ENCODE measurements around the gene GPR107.

GRCh38 chr9:130142641-130143040 is 88.9 kb downstream of the GPR107 start:
- TF ChIP-seq, protein P1, sequence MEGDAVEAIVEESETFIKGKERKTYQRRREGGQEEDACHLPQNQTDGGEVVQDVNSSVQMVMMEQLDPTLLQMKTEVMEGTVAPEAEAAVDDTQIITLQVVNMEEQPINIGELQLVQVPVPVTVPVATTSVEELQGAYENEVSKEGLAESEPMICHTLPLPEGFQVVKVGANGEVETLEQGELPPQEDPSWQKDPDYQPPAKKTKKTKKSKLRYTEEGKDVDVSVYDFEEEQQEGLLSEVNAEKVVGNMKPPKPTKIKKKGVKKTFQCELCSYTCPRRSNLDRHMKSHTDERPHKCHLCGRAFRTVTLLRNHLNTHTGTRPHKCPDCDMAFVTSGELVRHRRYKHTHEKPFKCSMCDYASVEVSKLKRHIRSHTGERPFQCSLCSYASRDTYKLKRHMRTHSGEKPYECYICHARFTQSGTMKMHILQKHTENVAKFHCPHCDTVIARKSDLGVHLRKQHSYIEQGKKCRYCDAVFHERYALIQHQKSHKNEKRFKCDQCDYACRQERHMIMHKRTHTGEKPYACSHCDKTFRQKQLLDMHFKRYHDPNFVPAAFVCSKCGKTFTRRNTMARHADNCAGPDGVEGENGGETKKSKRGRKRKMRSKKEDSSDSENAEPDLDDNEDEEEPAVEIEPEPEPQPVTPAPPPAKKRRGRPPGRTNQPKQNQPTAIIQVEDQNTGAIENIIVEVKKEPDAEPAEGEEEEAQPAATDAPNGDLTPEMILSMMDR (conservative IDR thresholded peaks at IDR 0.05; ENCODE audit: low read depth, low read length): no peak
- no peak for TF ChIP-seq EZH2 (IDR thresholded peaks at IDR 0.05; ENCODE audit: borderline replicate concordance, low read depth, low read length, poor library complexity, severe bottlenecking)
